ENCODE data around the gene TRAPPC8.
"Not testable (repeated sequence)": the region's sequence is repeated elsewhere in the genome, so short reads cannot be mapped to it uniquely, and the experiment has no call there.

TRAPPC8 gene

GRCh38 chr18:31931163-31931885 lies 11.6 kb downstream of the TRAPPC8 start:
- H3K9ac ChIP-seq (ENCODE audit: low read depth, low read length, poor library complexity, severe bottlenecking) = no peak overlapping the region
- H3K79me2 ChIP-seq (ENCODE audit: insufficient read depth, low read length) = peaks cover 18% of the 10 kb centered on the region; the same call in 1 of the 2 replicates
- no peak overlapping the region for H3K4me2 ChIP-seq (ENCODE audit: low read depth, low read length, poor library complexity, severe bottlenecking)
- no peaks in the 10 kb centered on the region for H3K9me3 ChIP-seq (ENCODE audit: insufficient read depth, low read depth, low read length)
- H3K4me1 ChIP-seq (ENCODE audit: insufficient read depth, low read length, poor library complexity, severe bottlenecking) = no peaks in the 10 kb centered on the region
- peaks cover 25% of the 10 kb centered on the region; the same call in 1 of the 2 replicates for H3K36me3 ChIP-seq (ENCODE audit: insufficient read depth, low read length)
- H3K9me2 ChIP-seq (replicated peaks; ENCODE audit: low read depth, low read length) = no peaks in the 10 kb centered on the region
- H2AFZ ChIP-seq (ENCODE audit: low read length) = no peak overlapping the region
- TF ChIP-seq CTCF (conservative IDR thresholded peaks at IDR 0.05; ENCODE audit: low read length) = no peak
- TF ChIP-seq EZH2phosphoT487 (IDR thresholded peaks at IDR 0.05; ENCODE audit: borderline replicate concordance) = no peak
- no peaks in the 10 kb centered on the region for H3K27me3 ChIP-seq (ENCODE audit: insufficient read depth, low read length, poor library complexity, severe bottlenecking)
- no peaks in the 10 kb centered on the region for H3F3A ChIP-seq (ENCODE audit: low read depth)
- H3K4me3 ChIP-seq (ENCODE audit: low read length, poor library complexity, severe bottlenecking) = no peak overlapping the region
- H4K20me1 ChIP-seq (ENCODE audit: insufficient read depth, low read length, poor library complexity, severe bottlenecking) = peaks cover 3% of the 10 kb centered on the region

- Histone ChIP-seq H3K4me1 (ENCODE audit: insufficient read depth, low read length, poor library complexity, severe bottlenecking) (no peaks in the 10 kb centered on the region), H2AFZ (ENCODE audit: low read length) (no peak overlapping the region), H3K9ac (ENCODE audit: low read depth, low read length, poor library complexity, severe bottlenecking) (no peak overlapping the region), H3K79me2 (ENCODE audit: insufficient read depth, low read length) (peaks cover 17% of the 10 kb centered on the region), H3K9me2 (replicated peaks; ENCODE audit: low read depth, low read length) (no peaks in the 10 kb centered on the region), H3K4me2 (ENCODE audit: low read depth, low read length, poor library complexity, severe bottlenecking) (no peak overlapping the region), H3K4me3 (ENCODE audit: low read length, poor library complexity, severe bottlenecking) (no peak overlapping the region), H3F3A (ENCODE audit: low read depth) (no peaks in the 10 kb centered on the region), H3K36me3 (ENCODE audit: insufficient read depth, low read length) (peaks cover 31% of the 10 kb centered on the region; the same call in 1 of the 2 replicates), H4K20me1 (ENCODE audit: insufficient read depth, low read length, poor library complexity, severe bottlenecking) (no peaks in the 10 kb centered on the region), H3K27me3 (ENCODE audit: insufficient read depth, low read length, poor library complexity, severe bottlenecking) (no peaks in the 10 kb centered on the region), H3K9me3 (ENCODE audit: insufficient read depth, low read depth, low read length) (no peaks in the 10 kb centered on the region)
- TF ChIP-seq EZH2phosphoT487 (IDR thresholded peaks at IDR 0.05; ENCODE audit: borderline replicate concordance) (no peak), CTCF (conservative IDR thresholded peaks at IDR 0.05; ENCODE audit: low read length) (no peak)
Measured at GRCh38 chr18:31929273-31929672, 13.7 kb downstream of the TRAPPC8 start.

- not testable (repeated sequence) for H3F3A ChIP-seq (ENCODE audit: low read depth); H3K9ac ChIP-seq (ENCODE audit: low read depth, low read length, poor library complexity, severe bottlenecking); H3K4me3 ChIP-seq (ENCODE audit: low read length, poor library complexity, severe bottlenecking); H3K9me3 ChIP-seq (ENCODE audit: insufficient read depth, low read depth, low read length); H3K9me2 ChIP-seq (replicated peaks; ENCODE audit: low read depth, low read length); H3K4me1 ChIP-seq (ENCODE audit: insufficient read depth, low read length, poor library complexity, severe bottlenecking); H3K4me2 ChIP-seq (ENCODE audit: low read depth, low read length, poor library complexity, severe bottlenecking); H2AFZ ChIP-seq (ENCODE audit: low read length); H3K27me3 ChIP-seq (ENCODE audit: insufficient read depth, low read length, poor library complexity, severe bottlenecking); H4K20me1 ChIP-seq (ENCODE audit: insufficient read depth, low read length, poor library complexity, severe bottlenecking)
- H3K36me3 ChIP-seq (ENCODE audit: insufficient read depth, low read length) = peaks cover 36% of the 10 kb centered on the region; the same call in 1 of the 2 replicates
- peaks cover 12% of the 10 kb centered on the region for H3K79me2 ChIP-seq (ENCODE audit: insufficient read depth, low read length)
Measured at GRCh38 chr18:31926988-31927387, 15.9 kb downstream of the TRAPPC8 start.

GRCh38 chr18:31920277-31920676 lies 22.7 kb downstream of the TRAPPC8 start:
- no peak overlapping the region for H3K9ac ChIP-seq (ENCODE audit: low read depth, low read length, poor library complexity, severe bottlenecking)
- no peaks in the 10 kb centered on the region for H3F3A ChIP-seq (ENCODE audit: low read depth)
- H3K9me2 ChIP-seq (replicated peaks; ENCODE audit: low read depth, low read length) = no peaks in the 10 kb centered on the region
- H2AFZ ChIP-seq (ENCODE audit: low read length) = no peak overlapping the region
- H3K36me3 ChIP-seq (ENCODE audit: insufficient read depth, low read length) = peaks cover 25% of the 10 kb centered on the region; the same call in 1 of the 2 replicates
- no peak overlapping the region for H3K4me3 ChIP-seq (ENCODE audit: low read length, poor library complexity, severe bottlenecking)
- no peaks in the 10 kb centered on the region for H3K27me3 ChIP-seq (ENCODE audit: insufficient read depth, low read length, poor library complexity, severe bottlenecking)
- H3K4me1 ChIP-seq (ENCODE audit: insufficient read depth, low read length, poor library complexity, severe bottlenecking) = no peaks in the 10 kb centered on the region
- H3K9me3 ChIP-seq (ENCODE audit: insufficient read depth, low read depth, low read length) = no peaks in the 10 kb centered on the region
- H3K4me2 ChIP-seq (ENCODE audit: low read depth, low read length, poor library complexity, severe bottlenecking) = no peak overlapping the region
- H4K20me1 ChIP-seq (ENCODE audit: insufficient read depth, low read length, poor library complexity, severe bottlenecking) = no peaks in the 10 kb centered on the region
- no peak for TF ChIP-seq EZH2phosphoT487 (IDR thresholded peaks at IDR 0.05; ENCODE audit: borderline replicate concordance)
- TF ChIP-seq CTCF (conservative IDR thresholded peaks at IDR 0.05; ENCODE audit: low read length) = no peak
- H3K79me2 ChIP-seq (ENCODE audit: insufficient read depth, low read length) = peaks cover 9% of the 10 kb centered on the region

- not testable (repeated sequence) for H3K4me1 ChIP-seq (ENCODE audit: insufficient read depth, low read length, poor library complexity, severe bottlenecking); H3K9ac ChIP-seq (ENCODE audit: low read depth, low read length, poor library complexity, severe bottlenecking); H3F3A ChIP-seq (ENCODE audit: low read depth); H3K27me3 ChIP-seq (ENCODE audit: insufficient read depth, low read length, poor library complexity, severe bottlenecking); H3K4me2 ChIP-seq (ENCODE audit: low read depth, low read length, poor library complexity, severe bottlenecking); H3K4me3 ChIP-seq (ENCODE audit: low read length, poor library complexity, severe bottlenecking); H4K20me1 ChIP-seq (ENCODE audit: insufficient read depth, low read length, poor library complexity, severe bottlenecking); H3K79me2 ChIP-seq (ENCODE audit: insufficient read depth, low read length); H3K9me2 ChIP-seq (replicated peaks; ENCODE audit: low read depth, low read length); H3K9me3 ChIP-seq (ENCODE audit: insufficient read depth, low read depth, low read length); H2AFZ ChIP-seq (ENCODE audit: low read length)
- H3K36me3 ChIP-seq (ENCODE audit: insufficient read depth, low read length) = peaks cover 34% of the 10 kb centered on the region; the same call in 1 of the 2 replicates
Measured at GRCh38 chr18:31919366-31919765, 23.6 kb downstream of the TRAPPC8 start.
